ENCODE results near the gene MALSU1. TPM values are rescaled to one million over a fixed set of nuclear protein-coding genes. Genes with fewer than 3 reads are reported as not detected.

MALSU1 gene
- total RNA-seq, 2 donors from 2014 or later, result 6.3 to 57.9 TPM

DNA sequence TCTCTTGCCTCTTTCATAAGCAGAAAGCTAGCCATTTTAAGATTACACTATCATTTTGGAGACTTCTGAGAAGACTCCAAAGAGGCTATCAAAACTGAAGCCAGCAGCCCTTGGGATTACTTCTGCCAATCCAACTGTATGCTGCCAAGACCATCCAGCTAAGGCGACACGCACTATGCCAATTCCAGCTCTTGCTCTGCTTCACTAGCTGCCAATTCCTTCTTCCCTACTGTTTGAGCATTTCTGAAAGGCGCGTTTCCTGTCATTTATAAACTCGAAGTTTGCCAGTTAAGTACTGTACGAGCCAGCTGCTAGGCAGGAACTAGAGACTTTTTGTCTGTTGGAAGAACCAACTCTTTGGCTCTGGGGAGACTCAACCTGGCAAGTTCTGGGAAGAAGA lies 36.5 kb downstream of the MALSU1 start:
- no peak for DNase-seq
- Histone ChIP-seq H3K27ac (no peak overlapping the region), H3K36me3 (replicated peaks in 1 of 2; ENCODE audit: insufficient read depth in 1 of 2, low read depth in 2 of 2) (no peaks in the 10 kb centered on the region), H3K4me3 (no peak overlapping the region), H3K9me3 (no peaks in the 10 kb centered on the region), H3K27me3 (peaks cover 0 to 7% of the 10 kb centered on the region in 2 donors), H3K4me1 (peaks cover 40% of the 10 kb centered on the region)
- TF ChIP-seq, protein P1, sequence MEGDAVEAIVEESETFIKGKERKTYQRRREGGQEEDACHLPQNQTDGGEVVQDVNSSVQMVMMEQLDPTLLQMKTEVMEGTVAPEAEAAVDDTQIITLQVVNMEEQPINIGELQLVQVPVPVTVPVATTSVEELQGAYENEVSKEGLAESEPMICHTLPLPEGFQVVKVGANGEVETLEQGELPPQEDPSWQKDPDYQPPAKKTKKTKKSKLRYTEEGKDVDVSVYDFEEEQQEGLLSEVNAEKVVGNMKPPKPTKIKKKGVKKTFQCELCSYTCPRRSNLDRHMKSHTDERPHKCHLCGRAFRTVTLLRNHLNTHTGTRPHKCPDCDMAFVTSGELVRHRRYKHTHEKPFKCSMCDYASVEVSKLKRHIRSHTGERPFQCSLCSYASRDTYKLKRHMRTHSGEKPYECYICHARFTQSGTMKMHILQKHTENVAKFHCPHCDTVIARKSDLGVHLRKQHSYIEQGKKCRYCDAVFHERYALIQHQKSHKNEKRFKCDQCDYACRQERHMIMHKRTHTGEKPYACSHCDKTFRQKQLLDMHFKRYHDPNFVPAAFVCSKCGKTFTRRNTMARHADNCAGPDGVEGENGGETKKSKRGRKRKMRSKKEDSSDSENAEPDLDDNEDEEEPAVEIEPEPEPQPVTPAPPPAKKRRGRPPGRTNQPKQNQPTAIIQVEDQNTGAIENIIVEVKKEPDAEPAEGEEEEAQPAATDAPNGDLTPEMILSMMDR (IDR thresholded peaks at IDR 0.05), result no peak
- TF ChIP-seq POLR2A (IDR thresholded peaks at IDR 0.05), result no peak
- no peak for ATAC-seq
- intact Hi-C loops (cut with DNase I), result no loop called here
- WGBS, 2 donors, result 46 to 65% methylated on average over 6 of the region's 6 CpGs

DNA sequence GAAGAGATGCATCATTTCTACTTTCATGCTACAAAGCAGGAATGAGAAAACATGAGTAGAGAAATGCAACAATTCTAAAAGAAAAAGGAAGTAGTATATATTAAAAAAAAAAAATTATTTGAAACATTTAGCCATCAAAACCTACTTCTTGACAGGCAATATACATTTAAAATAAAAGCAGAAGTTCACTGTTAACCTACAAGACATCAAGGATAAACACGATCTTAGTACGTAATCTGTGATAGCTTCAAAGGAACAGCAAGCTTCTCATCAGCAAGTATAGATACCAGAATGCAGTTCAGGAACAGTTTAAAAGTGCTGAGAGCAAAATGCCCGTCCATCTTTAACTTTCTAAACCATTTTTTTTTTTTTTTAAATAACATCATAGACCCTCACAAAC lies 36.9 kb downstream of the MALSU1 start:
- H3K36me3 ChIP-seq (replicated peaks in 1 of 2; ENCODE audit: insufficient read depth in 1 of 2, low read depth in 2 of 2), result no peaks in the 10 kb centered on the region
- H3K9me3 ChIP-seq, result no peaks in the 10 kb centered on the region
- DNase-seq (no peak), ATAC-seq (no peak)
- H3K4me3 ChIP-seq, result no peak overlapping the region
- peaks cover 0 to 7% of the 10 kb centered on the region in 2 donors for H3K27me3 ChIP-seq
- 79 to 81% methylated on average over 3 of the region's 3 CpGs for WGBS, 2 donors
- peaks cover 40% of the 10 kb centered on the region for H3K4me1 ChIP-seq
- intact Hi-C loops (cut with DNase I), result no loop called here
- TF ChIP-seq, protein P1 (IDR thresholded peaks at IDR 0.05), result no peak
- TF ChIP-seq POLR2A (IDR thresholded peaks at IDR 0.05), result no peak
- H3K27ac ChIP-seq, result no peak overlapping the region

DNA sequence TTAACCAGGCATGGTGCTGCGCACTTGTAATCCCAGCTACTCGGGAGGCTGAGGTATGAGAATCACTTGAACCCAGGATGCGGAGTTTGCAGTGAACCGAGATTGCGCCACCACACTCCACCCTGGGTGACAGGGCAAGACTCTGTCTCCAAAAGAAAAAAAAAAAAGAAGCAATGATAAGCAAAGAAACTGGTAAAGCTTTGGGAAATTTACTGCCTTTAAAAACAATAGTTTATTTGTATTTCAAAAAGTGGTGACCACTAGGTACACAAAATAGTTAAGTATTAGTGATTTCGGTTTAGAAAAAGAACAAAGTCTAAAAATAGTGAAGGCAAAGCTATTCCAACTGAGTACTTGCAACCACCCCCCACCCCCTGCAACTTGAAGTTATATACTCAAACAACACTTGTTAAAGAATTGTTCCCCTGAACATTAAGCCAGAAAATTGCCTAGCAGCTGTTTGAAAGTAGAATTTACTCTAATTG lies 37.7 kb downstream of the MALSU1 start:
- Histone ChIP-seq H3K27me3 (peaks cover 0 to 7% of the 10 kb centered on the region in 2 donors), H3K36me3 (replicated peaks in 1 of 2; ENCODE audit: insufficient read depth in 1 of 2, low read depth in 2 of 2) (no peaks in the 10 kb centered on the region), H3K4me1 (peaks cover 40% of the 10 kb centered on the region), H3K4me3 (no peak overlapping the region), H3K27ac (no peak overlapping the region), H3K9me3 (no peaks in the 10 kb centered on the region)
- no peak for DNase-seq
- no peak for TF ChIP-seq POLR2A (IDR thresholded peaks at IDR 0.05)
- intact Hi-C loops (cut with DNase I), result no loop called here
- no peak for ATAC-seq
- 82 to 83% methylated on average over 6 of the region's 6 CpGs for WGBS, 2 donors

DNA sequence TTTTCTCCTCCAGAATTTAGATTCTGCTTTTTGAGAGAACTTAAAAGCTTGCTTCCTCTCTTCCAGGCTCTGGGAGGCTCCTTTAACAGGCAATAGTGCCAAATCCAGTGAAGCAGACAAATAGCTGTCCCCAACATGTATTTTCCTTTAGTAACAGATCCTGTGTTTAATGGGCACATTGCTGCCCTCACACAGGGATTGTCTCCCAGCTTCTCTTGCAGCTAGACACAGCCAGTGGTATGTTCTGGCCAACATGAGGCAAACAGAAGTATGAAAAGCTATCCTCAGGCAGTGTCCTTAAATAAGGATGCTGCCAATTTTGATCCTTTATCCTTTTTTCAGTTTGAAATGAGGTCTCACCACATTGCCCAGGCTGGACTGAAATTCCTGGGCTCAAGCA lies 38.2 kb downstream of the MALSU1 start:
- ATAC-seq (no peak), DNase-seq (no peak)
- H3K36me3 ChIP-seq (replicated peaks in 1 of 2; ENCODE audit: insufficient read depth in 1 of 2, low read depth in 2 of 2), result no peaks in the 10 kb centered on the region
- no peak for TF ChIP-seq POLR2A (IDR thresholded peaks at IDR 0.05)
- TF ChIP-seq, protein P1 (IDR thresholded peaks at IDR 0.05), result no peak
- no peaks in the 10 kb centered on the region for H3K9me3 ChIP-seq
- H3K4me3 ChIP-seq, result no peak overlapping the region
- no peak overlapping the region for H3K27ac ChIP-seq
- H3K27me3 ChIP-seq, result peaks cover 0 to 7% of the 10 kb centered on the region in 2 donors
- intact Hi-C loops (cut with DNase I), result no loop called here
- H3K4me1 ChIP-seq, result peaks cover 35% of the 10 kb centered on the region

DNA sequence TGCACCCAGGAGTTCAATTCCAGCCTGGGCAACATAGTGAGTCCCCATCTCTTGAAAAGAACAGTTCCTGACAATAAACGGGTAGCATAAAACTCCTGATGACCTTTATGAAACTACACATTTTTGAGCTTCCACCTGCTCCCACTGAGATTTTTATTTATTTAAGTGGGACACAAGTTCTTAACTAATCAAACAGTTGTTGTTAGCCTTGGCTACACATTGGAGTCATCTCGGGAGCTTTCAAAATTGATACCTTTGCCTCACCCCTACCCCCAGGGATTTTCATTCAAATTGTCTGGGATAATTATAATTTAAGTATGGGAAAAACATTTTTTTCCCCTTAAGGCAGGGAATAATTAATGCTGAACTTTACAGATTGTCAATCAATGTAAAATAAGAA lies 39.3 kb downstream of the MALSU1 start:
- H3K36me3 ChIP-seq (replicated peaks in 1 of 2; ENCODE audit: insufficient read depth in 1 of 2, low read depth in 2 of 2), result no peaks in the 10 kb centered on the region
- no peak overlapping the region for H3K4me3 ChIP-seq
- ATAC-seq (no peak), DNase-seq (no peak)
- H3K27ac ChIP-seq, result no peak overlapping the region
- H3K9me3 ChIP-seq, result no peaks in the 10 kb centered on the region
- no peak for TF ChIP-seq POLR2A (IDR thresholded peaks at IDR 0.05)
- TF ChIP-seq, protein P1 (IDR thresholded peaks at IDR 0.05), result no peak
- intact Hi-C loops (cut with DNase I), result no loop called here
- peaks cover 24% of the 10 kb centered on the region for H3K4me1 ChIP-seq
- peaks cover 0 to 7% of the 10 kb centered on the region in 2 donors for H3K27me3 ChIP-seq
- 65 to 84% methylated on average over 2 of the region's 2 CpGs for WGBS, 2 donors

Data from body of pancreas (tissue), 4 donors.